ENCODE data around the gene GOLPH3. TPM values are rescaled to one million over a fixed set of nuclear protein-coding genes. Genes with fewer than 3 reads are reported as not detected.

Gene GOLPH3
- total and polyA plus RNA-seq, 2 of the 4 experiments (the other 2 are of a cell fraction): 38.2 to 41.3 TPM

DNA sequence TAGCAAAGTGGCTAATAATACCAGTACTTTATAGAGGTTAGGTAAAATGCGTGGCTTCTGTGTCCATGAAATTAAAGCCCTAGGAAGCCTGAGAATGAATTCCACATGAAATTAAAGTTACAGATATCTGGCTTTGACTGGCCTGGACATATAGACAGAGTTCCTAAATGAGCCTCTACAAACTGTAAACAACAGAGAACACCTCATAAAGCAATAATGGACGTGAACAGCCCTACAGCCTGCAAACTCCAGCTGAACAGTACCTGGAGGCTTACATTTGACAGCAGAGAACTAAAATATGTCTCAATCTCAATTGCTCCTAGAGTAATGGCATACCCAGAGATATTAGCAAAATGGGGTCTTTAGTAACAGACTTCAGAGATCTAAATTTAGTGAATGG lies 28.7 kb downstream of the GOLPH3 start:
- no peak for TF ChIP-seq POLR2A (IDR thresholded peaks at IDR 0.05; ENCODE audit: low read depth, low read length)
- intact Hi-C loops (cut with micrococcal nuclease): no loop called here
- peaks cover 18 to 45% of the 10 kb centered on the region in 2 experiments for H3K79me1 ChIP-seq (ENCODE audit: low read depth in 1 of 2, low read length in 2 of 2)
- no peak overlapping the region for H2BK20ac ChIP-seq (ENCODE audit: low read depth, low read length)
- H2AK5ac ChIP-seq (ENCODE audit: low read depth, low read length): no peak overlapping the region
- no peaks in the 10 kb centered on the region for H3K27me3 ChIP-seq (ENCODE audit: control insufficient read depth, insufficient read depth, low read length)
- CTCF ChIA-PET: no interaction called here
- H3K4me3 ChIP-seq (ENCODE audit: insufficient read depth, low read depth, low read length): no peak overlapping the region
- no peak overlapping the region for H3K9ac ChIP-seq (ENCODE audit: low read depth, low read length)
- no peak overlapping the region for H3K4ac ChIP-seq (ENCODE audit: low read depth, low read length)
- no peak for DNase-seq
- no peak overlapping the region for H4K91ac ChIP-seq (ENCODE audit: insufficient read depth, low read depth, low read length)
- POLR2A ChIA-PET (ENCODE audit: unreplicated experiment): no interaction called here
- no peak overlapping the region for H3K23ac ChIP-seq (ENCODE audit: low read depth, low read length)
- no peak overlapping the region for H2AK9ac ChIP-seq (replicated peaks; ENCODE audit: low read depth, low read length, poor library complexity)
- H2BK5ac ChIP-seq (ENCODE audit: low read depth, low read length, poor library complexity, severe bottlenecking): no peak overlapping the region
- H3K18ac ChIP-seq (ENCODE audit: low read depth, low read length): no peak overlapping the region
- H3K4me2 ChIP-seq (ENCODE audit: low read depth, low read length): peak overlapping the region; percentile 13; the same call in 1 of the 2 replicates
- peaks cover 14% of the 10 kb centered on the region for H3K4me1 ChIP-seq (ENCODE audit: control insufficient read depth, insufficient read depth, low read length)
- peak; percentile 37; the same call in 1 of the 2 replicates for ATAC-seq (ENCODE audit: low read depth)
- H3K9me1 ChIP-seq (ENCODE audit: insufficient read depth, low read length): peaks cover 16% of the 10 kb centered on the region
- H3K56ac ChIP-seq (ENCODE audit: extremely low read depth, insufficient read depth, low read length): no peak overlapping the region
- no CpG with 5 or more reads among the region's 2 CpGs for WGBS, 2 experiments (ENCODE audit: extremely low coverage in 2 of 2, insufficient read length in 1 of 2)
- no peak overlapping the region for H3K14ac ChIP-seq (replicated peaks; ENCODE audit: low read depth, low read length)
- no peak overlapping the region for H3K27ac ChIP-seq (ENCODE audit: insufficient read depth, low read length)
- H4K5ac ChIP-seq (ENCODE audit: low read depth, low read length): no peak overlapping the region; the same call in 1 of the 2 replicates
- BruUV-seq (replicated peaks): no TSS peak
- H2BK15ac ChIP-seq (ENCODE audit: low read depth, low read length): no peak overlapping the region
- in situ Hi-C loops (cut with MboI; ENCODE audit: low sequenced_read_pairs): no loop called here
- no peaks in the 10 kb centered on the region for H3K9me3 ChIP-seq (ENCODE audit: control insufficient read depth, insufficient read depth, low read length)
- H2BK120ac ChIP-seq (ENCODE audit: low read depth, low read length): no peak overlapping the region
- peaks cover 67% of the 10 kb centered on the region for H4K20me1 ChIP-seq (ENCODE audit: insufficient read depth, low read length)
- dilution Hi-C loops (cut with HindIII; ENCODE audit: low sequenced_read_pairs, unreplicated experiment): no loop called here
- H2AFZ ChIP-seq (replicated peaks; ENCODE audit: low read length, poor library complexity): no peak overlapping the region
- peaks cover 8% of the 10 kb centered on the region for H3K36me3 ChIP-seq (ENCODE audit: control insufficient read depth, insufficient read depth, low read length)
- no peak overlapping the region for H4K8ac ChIP-seq (ENCODE audit: low read depth in 2 of 2, low read length in 2 of 2)

Data from IMR-90 (cell line).